EL (cell line): ENCODE data around the gene C22orf39.

ENCODE experiments used
- DNase-seq: peaks from one replicate; pipeline ENCODE4 v3.0.0-alpha.2; 2016

The C22orf39 gene

DNA sequence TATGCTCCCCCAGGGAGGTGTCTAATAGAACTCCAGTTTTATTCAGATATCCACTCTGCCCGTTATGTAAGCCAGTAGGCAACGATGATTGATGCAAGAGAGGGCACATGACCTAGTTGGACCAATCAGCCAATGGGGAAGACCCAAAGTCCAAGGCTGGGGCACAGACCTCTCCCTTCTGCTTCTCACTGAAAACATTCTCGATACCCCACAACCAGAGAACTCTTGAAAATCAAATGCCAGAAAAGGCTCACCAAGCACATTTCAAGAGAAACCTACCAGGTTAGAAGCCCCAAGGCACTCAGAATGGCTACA is 23.4 kb downstream of the C22orf39 start:
- no peak for DNase-seq

DNA sequence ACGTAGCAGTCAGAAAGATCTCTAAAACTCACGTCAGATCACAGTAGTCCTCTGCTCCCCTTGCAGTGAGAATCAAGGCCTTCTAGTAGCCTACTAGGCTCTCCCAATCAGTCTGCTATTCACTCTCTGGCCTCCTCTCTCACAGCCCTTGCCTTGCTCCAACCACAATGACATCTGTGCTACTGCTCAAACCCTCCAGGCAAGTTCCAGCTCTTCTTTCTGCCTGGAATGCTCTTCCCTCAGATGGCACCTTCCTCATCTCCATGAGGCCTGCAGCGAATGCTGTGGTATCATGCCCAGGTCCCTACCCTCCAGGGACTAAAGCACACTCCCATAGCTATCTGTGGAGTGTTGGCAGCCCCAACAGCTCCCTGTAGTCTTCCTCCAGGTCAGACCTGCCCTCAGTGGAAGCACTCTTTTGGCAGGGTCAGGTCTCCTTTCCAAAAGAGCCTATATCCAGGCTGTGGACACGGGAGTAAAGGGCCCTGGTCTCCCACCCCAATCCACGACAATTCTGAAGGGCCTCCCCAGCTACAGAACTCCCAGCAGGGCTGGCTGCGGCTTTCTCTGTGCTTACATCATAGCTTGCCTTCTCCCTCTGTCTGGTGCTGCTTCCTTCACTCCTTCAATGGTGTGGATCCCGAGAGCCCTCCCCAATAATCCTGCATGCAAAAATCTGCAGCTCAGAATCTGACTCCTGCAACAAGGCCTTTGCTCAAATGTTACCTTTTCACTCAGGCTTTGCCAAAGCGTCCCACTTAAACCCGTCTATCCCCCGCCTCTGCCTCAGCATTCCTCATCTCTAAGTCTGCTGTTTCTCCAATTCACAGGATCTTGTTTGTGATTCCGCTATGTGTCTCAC is 24.8 kb downstream of the C22orf39 start:
- DNase-seq: peak; percentile 26

DNA sequence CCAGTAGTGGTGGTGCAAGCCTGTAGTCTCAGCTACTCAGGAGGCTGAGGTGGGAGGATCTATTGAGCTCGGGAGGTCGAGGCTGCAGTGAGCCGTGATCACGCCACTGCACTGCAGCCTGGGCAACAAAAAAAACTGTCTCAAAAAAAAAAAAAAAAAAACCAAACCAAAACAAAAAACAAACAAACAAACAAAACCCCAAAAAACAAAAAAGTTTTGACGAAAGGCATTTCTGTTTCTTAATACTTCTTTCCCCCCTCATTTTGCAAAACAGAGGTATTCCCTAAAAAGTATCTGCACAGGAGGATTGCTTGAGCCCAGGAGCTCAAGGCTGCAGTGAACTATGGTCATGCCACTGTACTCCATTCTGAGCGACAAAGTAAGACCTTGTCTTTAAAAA is 27.2 kb downstream of the C22orf39 start:
- no peak for DNase-seq

DNA sequence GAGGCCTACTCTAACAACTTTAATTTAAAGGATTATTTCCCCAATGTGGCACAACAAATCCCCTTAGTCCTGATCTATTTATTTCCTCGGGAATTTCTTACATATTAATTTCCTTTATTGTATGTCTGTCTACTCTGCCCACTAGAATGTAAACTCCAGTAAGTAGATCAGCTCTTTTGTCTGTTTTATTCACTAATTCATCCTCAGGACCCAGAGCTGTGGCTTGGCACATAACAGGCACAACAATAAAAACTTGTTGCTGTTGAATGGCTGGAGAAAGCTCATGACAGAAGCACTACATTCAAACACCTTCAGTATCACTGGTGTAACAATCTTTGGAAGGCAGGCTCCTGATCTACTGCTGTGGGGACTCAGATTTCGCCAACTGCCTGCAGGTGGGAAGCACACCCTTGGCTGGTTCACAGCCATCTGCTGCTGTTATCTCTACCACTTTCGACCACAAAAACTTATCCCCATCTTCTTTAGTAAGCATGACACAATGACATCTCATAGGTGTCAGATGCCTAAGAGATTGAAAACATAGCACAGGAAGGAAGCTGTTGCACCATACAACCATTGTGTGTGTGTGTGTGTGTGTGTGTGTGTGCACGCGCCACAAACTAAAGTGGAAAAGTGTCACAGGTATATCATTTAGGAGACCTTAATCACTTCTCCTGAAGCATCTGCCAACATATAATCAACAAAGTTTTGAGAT is 27.9 kb downstream of the C22orf39 start:
- no peak for DNase-seq

DNA sequence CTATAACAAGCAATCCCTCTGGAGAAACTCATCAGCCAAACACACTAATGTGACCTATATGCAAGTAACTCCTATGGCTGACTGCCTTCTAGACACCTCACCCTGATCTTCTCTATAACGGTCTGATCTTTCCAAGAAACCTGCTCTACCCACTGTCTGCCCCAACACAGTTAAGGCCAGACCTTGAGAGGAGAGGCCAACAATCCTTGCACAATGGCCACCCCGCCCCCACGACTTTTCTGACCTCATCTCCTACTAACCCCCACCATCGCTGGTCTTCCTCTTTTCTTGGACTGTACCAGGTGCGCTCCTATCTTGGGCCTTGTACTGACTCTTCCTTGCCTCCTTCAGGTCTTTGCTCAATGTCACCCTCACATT is 28.4 kb downstream of the C22orf39 start:
- DNase-seq: no peak

DNA sequence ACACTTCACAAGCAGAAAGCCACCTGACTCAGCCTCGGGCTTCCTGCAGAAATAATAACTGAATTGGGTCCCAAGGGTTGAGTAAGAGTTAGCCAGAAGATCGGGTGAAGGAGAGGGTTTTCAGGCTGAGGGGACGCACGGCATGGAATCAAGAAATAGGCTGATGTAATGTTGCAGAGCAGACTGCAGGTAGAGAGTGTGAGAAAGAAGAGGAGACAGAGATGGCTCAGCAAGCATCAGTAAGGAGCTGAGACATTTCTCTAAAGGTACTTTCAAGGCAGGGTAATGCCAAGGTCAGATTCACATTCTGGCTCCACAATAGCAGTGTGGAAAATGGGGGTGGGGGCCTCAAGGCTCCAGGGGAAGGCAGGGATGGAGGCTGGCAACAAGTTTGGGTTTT is 34.6 kb downstream of the C22orf39 start:
- DNase-seq: no peak

DNA sequence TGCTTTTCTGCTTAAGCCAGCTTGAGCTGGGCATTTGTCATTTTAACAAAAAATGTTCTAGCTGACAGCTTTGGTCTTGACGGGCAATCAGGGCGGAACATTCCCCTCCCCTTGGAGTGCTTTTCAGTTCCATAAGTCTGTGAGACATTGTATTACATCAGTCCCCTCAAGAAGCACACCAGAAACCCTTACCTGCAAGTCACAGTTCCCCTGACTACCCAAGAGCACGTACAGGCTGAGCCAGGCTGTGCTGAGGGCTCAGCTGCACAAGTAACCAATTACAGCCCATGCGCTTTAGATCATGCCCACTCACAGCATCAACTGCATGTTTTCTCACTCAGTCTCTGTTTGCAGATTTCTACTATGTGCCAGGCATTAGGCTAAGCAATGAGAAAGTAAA is 35.0 kb downstream of the C22orf39 start:
- DNase-seq: no peak

DNA sequence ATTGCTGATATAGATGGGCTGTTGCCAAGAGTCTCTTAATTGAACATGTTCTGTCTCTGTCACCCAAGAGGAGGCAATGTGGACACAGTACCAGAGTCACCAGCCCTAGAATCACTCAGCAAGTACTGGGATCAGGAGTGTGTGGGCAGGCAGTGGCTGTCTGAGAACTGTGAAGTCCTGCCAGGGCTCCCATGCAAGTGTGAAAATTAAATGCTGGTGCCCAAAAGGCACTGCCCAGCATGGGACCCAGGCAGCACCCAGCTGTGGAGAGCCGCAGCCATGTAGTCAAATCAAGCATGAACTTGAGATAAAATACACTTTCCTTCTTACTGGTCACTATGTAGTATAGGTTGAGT is 35.8 kb downstream of the C22orf39 start:
- DNase-seq: no peak

DNA sequence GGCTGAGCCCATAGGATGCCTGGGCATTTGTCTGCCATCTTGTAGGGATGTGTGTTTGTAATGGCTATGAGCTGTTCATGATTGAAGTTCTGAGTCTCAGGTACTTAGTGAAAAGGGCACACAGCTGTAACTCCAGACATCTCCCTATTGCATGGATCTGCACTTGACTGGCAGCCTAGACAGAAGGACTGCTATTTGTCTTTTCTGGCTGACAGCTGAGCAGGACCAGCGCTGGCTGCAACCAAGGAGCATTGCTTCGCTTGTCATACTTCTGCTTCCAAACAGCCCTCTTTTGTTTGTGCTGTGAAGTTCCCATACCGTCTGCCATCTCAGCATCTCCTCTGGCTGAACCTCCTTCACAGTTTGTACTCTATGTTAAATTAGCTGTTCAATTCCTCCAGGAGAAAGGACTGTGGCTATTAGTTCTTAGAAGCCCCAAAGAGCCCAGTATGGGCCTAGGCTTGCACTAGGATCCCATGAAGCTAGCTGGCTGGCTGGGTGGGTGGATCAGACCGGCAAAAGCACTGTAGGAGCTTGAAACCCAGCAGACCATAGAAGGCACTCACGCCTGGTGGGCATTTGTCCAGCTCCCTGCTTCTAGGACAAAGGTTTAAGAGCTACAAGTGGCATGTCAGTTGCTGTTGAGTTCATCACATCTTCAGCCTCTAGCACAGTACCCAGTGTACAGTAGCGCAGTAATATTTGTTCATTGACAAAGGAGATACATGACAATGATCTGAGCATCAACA is 36.4 kb downstream of the C22orf39 start:
- no peak for DNase-seq

DNA sequence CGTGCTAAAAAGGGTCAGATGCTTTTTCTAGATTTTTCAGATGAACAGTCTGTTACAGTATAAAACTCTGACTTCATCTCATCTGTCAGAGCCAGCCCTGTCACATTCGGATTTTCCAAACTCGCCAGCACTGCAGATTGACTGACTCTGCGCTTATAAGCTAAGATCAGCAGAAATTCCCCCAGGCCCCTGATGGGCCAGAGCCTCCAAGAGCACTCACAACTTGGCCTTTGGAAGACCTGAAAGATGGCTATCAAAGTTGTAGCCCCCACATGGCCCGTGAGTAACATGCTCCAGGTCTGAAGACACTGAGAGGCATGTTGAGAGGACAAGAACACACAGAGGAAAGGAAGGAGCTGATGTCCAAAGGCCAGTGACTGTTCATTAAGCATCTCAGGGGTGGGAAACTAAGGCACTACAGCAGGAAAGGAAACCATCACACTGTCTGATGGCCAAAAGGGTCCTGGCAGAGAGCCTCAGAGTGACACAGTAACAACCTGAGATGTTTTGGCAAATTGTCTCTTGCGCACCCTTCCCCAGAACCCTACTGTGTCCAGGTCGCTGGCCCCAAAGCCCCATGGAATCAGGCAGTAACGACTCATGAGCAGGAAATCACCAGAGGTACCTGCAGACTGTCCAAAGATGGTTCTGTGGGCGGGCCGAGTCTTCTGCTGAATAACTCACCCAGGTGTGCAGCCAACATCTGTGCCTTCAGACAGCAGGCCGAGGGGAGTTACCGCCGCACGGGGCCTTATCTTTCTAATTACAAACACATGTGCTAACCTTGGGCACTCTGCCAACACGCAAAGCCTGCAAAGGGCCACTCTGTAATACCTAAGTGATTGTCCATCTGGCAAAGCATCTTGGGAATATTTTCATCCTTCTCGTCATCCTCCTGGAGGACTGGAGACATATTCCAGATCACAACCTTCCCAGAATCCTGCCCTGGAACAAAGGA is 39.6 kb downstream of the C22orf39 start:
- DNase-seq: no peak

DNA sequence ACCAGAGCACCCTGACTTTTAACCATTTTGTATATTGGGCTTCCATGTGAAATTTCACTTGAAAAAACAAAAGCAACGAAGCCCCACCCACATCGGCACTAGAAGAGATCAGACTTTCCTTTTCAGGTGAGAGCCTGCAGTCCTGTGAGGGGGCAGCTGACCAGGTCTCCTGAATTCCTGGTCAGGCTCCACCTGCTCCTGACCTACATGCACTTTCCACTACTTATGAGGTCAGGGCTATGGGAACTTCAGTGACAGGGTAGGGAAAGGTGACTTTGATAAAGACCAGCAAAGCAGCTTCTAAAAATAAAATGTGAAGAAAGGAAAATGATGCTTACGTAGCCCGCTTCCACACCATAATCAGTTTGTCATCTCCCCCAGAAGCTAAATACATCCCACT is 40.7 kb downstream of the C22orf39 start:
- no peak for DNase-seq

DNA sequence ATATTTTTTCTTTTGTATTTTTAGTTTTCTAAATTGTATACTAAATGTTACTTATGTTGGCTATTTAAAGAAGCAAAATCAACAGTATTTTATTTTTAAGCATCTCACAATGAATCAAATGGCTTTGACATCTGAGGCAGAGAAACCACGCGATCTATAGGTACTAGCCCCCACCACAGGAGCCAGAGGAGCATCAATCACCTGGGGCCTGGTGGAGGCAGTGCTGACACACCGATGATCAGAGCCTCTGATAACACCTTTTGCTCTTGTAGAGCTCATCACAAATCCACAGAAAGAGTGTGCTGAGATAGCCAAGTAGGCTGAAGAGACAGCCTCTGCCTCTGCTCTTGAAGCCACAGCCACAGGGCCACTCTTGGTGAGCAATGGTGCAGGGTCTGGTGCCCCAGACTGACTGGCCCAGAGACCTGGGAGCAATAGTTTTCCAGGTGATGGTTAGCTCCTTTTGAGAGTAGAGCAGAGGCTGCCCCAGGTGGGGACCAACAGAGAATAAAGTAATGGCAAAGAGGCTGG is 41.2 kb downstream of the C22orf39 start:
- DNase-seq: no peak

DNA sequence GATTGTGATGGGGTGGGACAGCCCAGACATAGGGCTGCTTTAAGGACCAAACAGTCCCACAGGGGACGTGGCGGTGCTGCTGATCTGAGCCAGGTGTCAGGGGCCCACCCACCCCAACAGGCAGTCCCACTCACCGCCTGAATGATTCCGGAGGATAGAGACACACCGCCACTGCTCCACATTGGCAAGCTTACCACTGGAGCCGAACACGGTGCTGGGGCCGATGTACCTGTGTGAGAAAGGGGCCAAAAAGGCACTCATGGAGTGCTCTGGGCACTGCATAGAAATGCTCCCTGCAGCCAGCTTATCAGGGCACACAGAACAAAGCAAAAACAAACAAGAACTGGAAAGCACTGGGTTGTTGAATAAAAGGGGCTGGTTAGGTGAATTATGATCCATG is 41.9 kb downstream of the C22orf39 start:
- DNase-seq: no peak

DNA sequence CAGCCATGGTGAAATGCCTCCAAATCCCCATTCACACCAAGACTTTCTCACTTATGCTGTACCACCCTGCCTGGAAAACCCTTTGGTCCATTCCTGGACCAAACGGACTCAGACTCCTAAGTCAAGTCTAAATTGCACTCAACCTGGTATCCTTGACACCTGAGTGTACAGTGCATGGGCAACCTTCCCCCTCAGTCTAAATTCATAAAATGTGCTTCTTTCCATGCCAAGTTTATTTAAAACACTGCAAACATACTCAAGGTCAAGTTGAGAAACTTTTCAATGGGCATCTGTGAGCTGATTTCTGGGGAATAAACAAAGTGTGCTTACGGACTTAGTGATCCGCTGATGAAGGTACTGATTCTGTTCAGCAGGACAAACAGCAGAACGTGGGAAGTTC is 42.4 kb downstream of the C22orf39 start:
- no peak for DNase-seq

DNA sequence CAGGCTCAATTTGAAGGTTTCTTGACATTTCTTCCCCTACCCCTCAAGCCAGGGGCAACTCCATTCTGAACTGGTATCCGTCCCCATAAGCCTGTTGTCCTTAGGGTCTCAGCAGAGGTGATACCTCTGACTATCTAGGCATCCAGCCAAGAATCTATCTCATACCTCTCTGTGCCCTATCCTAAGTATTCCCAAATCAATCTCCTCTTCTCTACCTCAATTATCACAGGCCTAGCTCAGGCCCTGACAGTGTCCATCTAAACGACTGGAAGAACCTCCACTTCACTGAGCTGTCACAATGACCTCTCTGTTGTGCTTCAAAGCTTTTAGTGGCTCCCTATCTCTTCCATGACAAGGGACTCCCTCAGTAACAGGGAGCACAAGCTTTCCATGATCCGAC is 42.8 kb downstream of the C22orf39 start:
- DNase-seq: no peak

DNA sequence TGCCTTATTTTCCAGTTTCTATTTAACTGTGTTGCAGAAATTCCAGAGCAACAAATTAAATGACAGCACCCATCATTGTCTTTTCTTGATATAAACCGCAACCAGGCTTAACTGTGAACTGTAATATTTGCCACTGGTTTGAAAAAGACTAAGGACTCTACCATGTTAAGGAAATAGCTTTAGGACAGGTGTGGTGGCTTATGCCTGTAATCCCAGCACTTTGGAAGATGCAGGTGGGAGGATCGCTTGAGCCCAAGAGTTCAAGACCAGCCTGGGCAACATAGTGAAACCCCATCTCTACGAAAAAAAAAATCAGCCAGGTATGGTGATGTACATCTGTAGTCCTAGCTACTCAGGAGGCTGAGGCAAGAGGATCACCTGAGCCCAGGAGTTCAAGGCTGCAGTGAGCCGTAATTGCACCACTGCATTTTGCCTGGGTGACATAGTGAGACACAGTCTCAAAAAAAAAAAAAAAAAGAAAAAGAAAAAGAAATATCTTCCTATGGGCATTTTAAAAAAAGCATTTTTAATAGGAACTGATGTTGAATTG is 44.8 kb downstream of the C22orf39 start:
- no peak for DNase-seq

DNA sequence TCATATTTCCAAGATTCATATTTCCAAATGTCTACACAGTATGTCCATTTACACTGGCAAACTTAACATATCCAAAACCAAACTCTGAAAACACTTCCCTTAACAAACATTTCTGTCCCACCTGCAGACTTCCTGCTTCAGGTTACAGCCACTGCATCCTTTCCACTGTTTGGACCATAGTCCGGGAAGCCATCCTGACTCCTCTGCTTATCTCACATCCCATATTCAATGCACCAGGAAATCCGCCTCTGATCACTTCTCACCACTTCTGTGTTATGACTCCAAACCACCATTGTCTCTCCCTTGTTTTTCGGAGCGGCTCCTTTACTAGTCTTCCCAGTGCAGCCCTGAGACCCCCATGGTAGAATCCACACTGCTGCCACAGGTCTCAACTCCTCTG is 46.0 kb downstream of the C22orf39 start:
- no peak for DNase-seq

DNA sequence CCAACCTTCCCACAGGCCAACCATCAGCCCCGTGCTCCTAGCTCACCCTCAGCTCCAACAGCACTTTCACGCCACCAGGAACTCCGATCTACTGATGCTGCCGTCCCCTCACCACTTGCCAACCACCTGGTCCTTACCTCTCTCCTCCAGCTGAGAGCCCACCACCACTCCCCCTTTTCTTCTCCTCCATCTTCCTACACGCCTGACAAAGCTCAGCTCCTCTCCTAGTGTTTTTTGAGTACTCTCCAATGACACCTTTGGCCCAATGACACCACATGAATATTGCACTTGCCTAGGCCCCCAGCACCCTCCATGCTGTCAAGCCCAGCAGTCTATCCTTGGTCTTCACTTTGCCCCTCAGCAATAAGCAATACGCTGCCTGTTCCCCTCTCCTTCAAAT is 46.6 kb downstream of the C22orf39 start:
- DNase-seq: no peak

DNA sequence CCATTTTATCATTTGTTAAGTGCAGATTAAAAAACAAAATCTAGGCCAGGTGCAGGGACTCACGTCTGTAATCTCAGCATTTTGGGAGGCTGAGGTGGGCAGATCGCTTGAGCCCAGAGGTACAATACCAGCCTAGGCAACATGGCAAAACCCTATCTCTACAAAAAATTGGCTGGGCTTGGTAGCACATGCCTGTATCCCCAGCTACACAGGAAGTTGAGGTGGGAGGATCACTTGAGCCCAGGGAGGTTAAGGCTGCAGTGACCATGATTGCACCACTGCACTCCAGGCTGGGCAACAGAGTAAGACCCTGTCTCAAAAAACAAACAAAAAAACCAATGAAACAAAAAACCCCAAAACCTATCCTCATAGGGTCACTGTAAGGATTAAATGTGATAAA is 48.9 kb downstream of the C22orf39 start:
- DNase-seq: no peak

DNA sequence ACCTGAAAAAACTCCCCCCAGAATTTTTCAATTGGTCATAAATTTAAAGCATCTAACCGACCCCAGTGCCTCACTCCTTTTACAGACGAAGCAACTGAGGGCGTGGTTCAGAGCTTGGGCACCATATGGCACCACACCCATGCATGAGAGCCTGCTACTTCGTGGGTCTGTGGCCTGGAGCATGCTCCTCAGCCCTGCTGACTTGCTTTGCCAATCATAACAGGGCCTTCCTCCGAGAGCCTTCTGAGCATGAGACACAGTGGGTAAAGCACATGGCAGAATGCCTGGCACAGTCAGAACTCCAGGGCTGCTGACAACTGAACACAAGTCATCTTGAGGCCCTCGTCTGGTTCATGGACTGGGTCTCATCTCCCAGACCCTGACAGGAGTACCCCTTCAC is 49.3 kb downstream of the C22orf39 start:
- no peak for DNase-seq

DNA sequence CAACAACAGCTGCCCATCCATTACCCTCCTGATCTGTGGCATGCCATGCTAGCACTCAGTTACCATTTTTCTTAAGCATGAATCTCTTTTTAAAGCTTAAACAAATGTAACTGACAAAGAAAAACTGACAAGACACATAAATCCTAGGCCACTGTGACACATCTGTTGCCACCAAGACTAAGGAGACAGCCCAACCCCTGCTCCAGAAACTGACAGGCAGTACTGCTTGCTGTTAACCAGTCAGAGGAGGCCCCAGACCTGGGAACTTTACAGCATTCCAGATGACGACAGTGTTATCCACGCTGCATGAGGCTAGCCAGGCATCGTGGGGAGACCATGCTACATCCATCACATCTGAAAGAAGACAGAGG is 49.8 kb downstream of the C22orf39 start:
- DNase-seq: no peak
